Measurements from ENCODE around the gene SGSM1. TPM values are rescaled to one million over a fixed set of nuclear protein-coding genes. Genes with fewer than 3 reads are reported as not detected.

The SGSM1 gene
- total RNA-seq, 1 experiment from 2014 or later: 4.1 TPM

- CTCF ChIA-PET: interaction anchor here (1.0 kb wide), 1 partner anchor 86 kb away, joined by 3 read pairs; no protein-coding TSS in a partner anchor
- POLR2A ChIA-PET: no interaction called here
- TF ChIP-seq E2F4 (CRISPR knock-in tag; IDR thresholded peaks at IDR 0.05; ENCODE audit: borderline replicate concordance, low read depth): no peak
- ATAC-seq: no peak
- DNase-seq (ENCODE audit: low spot score): no peak
- no peaks in the 10 kb centered on the region for H3K27me3 Mint-ChIP-seq (ENCODE audit: low read depth)
- no peak overlapping the region for H3K27ac Mint-ChIP-seq
- H3K4me1 Mint-ChIP-seq: peaks cover 4% of the 10 kb centered on the region
- H3K9me3 Mint-ChIP-seq: no peaks in the 10 kb centered on the region; the same call in 1 of the 2 replicates
- H3K36me3 Mint-ChIP-seq: peaks cover 7% of the 10 kb centered on the region; the same call in 1 of the 2 replicates
- no peak overlapping the region for H3K4me3 Mint-ChIP-seq
Observed at GRCh38 chr22:24855794-24856193, 49.8 kb downstream of the SGSM1 start.

DNA sequence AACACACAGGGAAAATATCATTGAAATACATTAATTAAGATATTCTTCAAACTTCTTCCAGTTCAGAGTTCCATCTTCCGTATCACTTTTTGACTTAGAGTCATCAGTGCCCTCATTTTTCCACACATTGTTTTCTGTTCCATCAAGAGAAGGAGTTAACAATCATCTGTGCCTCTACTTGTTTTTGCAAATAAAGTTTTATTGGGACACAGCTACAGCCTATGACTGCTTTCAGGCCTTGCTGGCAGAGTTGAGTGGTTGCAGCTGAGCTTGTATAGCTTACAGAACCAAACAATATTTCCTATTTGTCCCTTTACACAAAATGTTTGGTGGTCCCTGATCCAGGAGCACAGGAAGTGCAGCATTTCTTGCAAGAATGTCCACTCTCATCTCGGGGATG lies 51.6 kb downstream of the SGSM1 start:
- CTCF ChIA-PET: interaction anchor here (1.3 kb wide), 1 partner anchor 200 kb away, joined by 4 read pairs; no protein-coding TSS in a partner anchor
- POLR2A ChIA-PET: no interaction called here

GRCh38 chr22:24859587-24859986 lies 53.6 kb downstream of the SGSM1 start:
- H3K27me3 Mint-ChIP-seq (ENCODE audit: low read depth): no peaks in the 10 kb centered on the region
- ATAC-seq (no peak), DNase-seq (ENCODE audit: low spot score) (no peak)
- peaks cover 7% of the 10 kb centered on the region; the same call in 1 of the 2 replicates for H3K36me3 Mint-ChIP-seq
- POLR2A ChIA-PET: no interaction called here
- H3K27ac Mint-ChIP-seq: no peak overlapping the region
- H3K4me3 Mint-ChIP-seq: no peak overlapping the region
- H3K4me1 Mint-ChIP-seq: peaks cover 4% of the 10 kb centered on the region
- no peaks in the 10 kb centered on the region for H3K9me3 Mint-ChIP-seq
- CTCF ChIA-PET: interaction anchor here (0.8 to 1.4 kb wide), 2 partner anchors 9 to 57 kb away, joined by 4 to 5 read pairs; no protein-coding TSS in a partner anchor
- TF ChIP-seq JUN (CRISPR knock-in tag; IDR thresholded peaks at IDR 0.05) (no peak), NFYB (CRISPR knock-in tag; conservative IDR thresholded peaks at IDR 0.05; ENCODE audit: low read depth) (no peak), ZNF263 (CRISPR knock-in tag; IDR thresholded peaks at IDR 0.05; ENCODE audit: low read depth) (no peak), FOXP4 (CRISPR knock-in tag; IDR thresholded peaks at IDR 0.05) (no peak), CREM (CRISPR knock-in tag; IDR thresholded peaks at IDR 0.05) (no peak), E2F5 (CRISPR knock-in tag; IDR thresholded peaks at IDR 0.05) (no peak)
- TF ChIP-seq, protein P1, sequence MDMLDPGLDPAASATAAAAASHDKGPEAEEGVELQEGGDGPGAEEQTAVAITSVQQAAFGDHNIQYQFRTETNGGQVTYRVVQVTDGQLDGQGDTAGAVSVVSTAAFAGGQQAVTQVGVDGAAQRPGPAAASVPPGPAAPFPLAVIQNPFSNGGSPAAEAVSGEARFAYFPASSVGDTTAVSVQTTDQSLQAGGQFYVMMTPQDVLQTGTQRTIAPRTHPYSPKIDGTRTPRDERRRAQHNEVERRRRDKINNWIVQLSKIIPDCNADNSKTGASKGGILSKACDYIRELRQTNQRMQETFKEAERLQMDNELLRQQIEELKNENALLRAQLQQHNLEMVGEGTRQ (CRISPR knock-in tag; IDR thresholded peaks at IDR 0.05): no peak
- TF ChIP-seq, protein P2, sequence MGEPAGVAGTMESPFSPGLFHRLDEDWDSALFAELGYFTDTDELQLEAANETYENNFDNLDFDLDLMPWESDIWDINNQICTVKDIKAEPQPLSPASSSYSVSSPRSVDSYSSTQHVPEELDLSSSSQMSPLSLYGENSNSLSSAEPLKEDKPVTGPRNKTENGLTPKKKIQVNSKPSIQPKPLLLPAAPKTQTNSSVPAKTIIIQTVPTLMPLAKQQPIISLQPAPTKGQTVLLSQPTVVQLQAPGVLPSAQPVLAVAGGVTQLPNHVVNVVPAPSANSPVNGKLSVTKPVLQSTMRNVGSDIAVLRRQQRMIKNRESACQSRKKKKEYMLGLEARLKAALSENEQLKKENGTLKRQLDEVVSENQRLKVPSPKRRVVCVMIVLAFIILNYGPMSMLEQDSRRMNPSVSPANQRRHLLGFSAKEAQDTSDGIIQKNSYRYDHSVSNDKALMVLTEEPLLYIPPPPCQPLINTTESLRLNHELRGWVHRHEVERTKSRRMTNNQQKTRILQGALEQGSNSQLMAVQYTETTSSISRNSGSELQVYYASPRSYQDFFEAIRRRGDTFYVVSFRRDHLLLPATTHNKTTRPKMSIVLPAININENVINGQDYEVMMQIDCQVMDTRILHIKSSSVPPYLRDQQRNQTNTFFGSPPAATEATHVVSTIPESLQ (CRISPR knock-in tag; IDR thresholded peaks at IDR 0.05): no peak
- TF ChIP-seq, protein P3, sequence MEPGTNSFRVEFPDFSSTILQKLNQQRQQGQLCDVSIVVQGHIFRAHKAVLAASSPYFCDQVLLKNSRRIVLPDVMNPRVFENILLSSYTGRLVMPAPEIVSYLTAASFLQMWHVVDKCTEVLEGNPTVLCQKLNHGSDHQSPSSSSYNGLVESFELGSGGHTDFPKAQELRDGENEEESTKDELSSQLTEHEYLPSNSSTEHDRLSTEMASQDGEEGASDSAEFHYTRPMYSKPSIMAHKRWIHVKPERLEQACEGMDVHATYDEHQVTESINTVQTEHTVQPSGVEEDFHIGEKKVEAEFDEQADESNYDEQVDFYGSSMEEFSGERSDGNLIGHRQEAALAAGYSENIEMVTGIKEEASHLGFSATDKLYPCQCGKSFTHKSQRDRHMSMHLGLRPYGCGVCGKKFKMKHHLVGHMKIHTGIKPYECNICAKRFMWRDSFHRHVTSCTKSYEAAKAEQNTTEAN (CRISPR knock-in tag; IDR thresholded peaks at IDR 0.05): no peak

More for the DNA sequence above, 51.6 kb downstream of the SGSM1 start:
- no peak for TF ChIP-seq ZNF219 (CRISPR knock-in tag; IDR thresholded peaks at IDR 0.05; ENCODE audit: borderline replicate concordance)
- TF ChIP-seq, protein P4, sequence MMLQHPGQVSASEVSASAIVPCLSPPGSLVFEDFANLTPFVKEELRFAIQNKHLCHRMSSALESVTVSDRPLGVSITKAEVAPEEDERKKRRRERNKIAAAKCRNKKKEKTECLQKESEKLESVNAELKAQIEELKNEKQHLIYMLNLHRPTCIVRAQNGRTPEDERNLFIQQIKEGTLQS (CRISPR knock-in tag; conservative IDR thresholded peaks at IDR 0.05): no peak
- no peak for TF ChIP-seq ZNF532 (CRISPR knock-in tag; IDR thresholded peaks at IDR 0.05; ENCODE audit: borderline replicate concordance)
- no peaks in the 10 kb centered on the region for H3K27me3 Mint-ChIP-seq (ENCODE audit: low read depth)
- H3K36me3 Mint-ChIP-seq: peaks cover 7% of the 10 kb centered on the region; the same call in 1 of the 2 replicates
- ATAC-seq: no peak
- DNase-seq (ENCODE audit: low spot score): no peak
- H3K4me3 Mint-ChIP-seq: no peak overlapping the region
- H3K4me1 Mint-ChIP-seq: peaks cover 4% of the 10 kb centered on the region
- H3K27ac Mint-ChIP-seq: no peak overlapping the region
- H3K9me3 Mint-ChIP-seq: no peaks in the 10 kb centered on the region; the same call in 1 of the 2 replicates
